ENCODE data around the gene PCCB. TPM values are rescaled to one million over a fixed set of nuclear protein-coding genes. Genes with fewer than 3 reads are reported as not detected.

PCCB gene
- total RNA-seq, 6 experiments from 2014 or later, result 85.4 to 146 (median 94.4) TPM

DNA sequence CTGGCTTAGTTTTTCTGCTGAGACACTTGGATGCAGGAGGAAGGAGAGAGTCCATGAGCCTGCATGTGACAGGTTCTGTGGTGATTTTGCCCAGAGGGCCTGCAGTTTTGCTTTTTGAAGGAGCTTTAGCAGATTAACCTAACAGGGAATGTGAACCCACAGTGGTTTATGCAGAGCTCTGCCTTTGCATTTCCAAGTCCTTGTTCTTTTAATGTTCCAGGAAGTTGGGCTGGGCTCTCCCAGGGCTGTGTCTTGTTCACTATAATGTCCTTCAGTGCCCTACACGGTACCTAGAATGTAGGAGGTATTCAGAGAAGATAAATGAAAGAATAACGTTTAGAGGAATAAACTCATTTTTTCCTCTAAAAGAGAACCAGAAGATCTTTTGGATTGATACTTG lies 50.3 kb downstream of the PCCB start:
- Histone ChIP-seq H3K9me3 (no peaks in the 10 kb centered on the region), H3K4me3 (no peak overlapping the region), H3K36me3 (peaks cover 0 to 28% (median 13%) of the 10 kb centered on the region in 4 donors), H3K4me1 (no peaks in the 10 kb centered on the region), H3K27me3 (no peaks in the 10 kb centered on the region), H3K27ac (no peak overlapping the region)
- WGBS (ENCODE audit: insufficient coverage, low coverage, low lambda C conversion rate, missing lambda C conversion rate), result 94% methylated on average over 2 of the region's 2 CpGs
- ATAC-seq (no peak), DNase-seq (no peak)
- TF ChIP-seq POLR2A (IDR thresholded peaks at IDR 0.05), result no peak
- TF ChIP-seq, protein P1, sequence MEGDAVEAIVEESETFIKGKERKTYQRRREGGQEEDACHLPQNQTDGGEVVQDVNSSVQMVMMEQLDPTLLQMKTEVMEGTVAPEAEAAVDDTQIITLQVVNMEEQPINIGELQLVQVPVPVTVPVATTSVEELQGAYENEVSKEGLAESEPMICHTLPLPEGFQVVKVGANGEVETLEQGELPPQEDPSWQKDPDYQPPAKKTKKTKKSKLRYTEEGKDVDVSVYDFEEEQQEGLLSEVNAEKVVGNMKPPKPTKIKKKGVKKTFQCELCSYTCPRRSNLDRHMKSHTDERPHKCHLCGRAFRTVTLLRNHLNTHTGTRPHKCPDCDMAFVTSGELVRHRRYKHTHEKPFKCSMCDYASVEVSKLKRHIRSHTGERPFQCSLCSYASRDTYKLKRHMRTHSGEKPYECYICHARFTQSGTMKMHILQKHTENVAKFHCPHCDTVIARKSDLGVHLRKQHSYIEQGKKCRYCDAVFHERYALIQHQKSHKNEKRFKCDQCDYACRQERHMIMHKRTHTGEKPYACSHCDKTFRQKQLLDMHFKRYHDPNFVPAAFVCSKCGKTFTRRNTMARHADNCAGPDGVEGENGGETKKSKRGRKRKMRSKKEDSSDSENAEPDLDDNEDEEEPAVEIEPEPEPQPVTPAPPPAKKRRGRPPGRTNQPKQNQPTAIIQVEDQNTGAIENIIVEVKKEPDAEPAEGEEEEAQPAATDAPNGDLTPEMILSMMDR (IDR thresholded peaks at IDR 0.05), result no peak
- intact Hi-C loops (cut with DNase I), result no loop called here

DNA sequence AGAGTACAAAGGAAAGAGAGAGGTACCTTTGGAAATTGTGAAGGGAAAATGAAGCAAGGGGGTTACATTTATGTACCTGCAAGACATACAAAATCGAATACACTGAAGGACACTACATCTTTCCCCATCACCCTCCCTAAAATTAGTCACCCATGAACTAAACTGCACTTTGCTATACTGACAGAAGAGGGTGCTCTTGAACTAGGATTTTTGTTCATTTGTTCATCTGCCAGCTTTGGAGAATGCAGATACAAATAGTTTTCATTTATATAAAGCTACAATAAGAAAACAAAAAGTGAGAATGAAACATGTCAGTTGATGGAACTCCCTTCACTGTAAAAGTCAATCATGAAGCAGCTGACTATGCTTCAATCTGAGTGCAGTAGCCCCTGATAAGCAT lies 55.7 kb downstream of the PCCB start:
- Histone ChIP-seq H3K36me3 (peaks cover 0 to 11% (median 0%) of the 10 kb centered on the region in 4 donors), H3K27ac (no peak overlapping the region), H3K27me3 (no peaks in the 10 kb centered on the region), H3K4me1 (no peaks in the 10 kb centered on the region), H3K4me3 (no peak overlapping the region), H3K9me3 (no peaks in the 10 kb centered on the region)
- peak in 2 of 4 donors; percentile 37 to 76 for ATAC-seq
- DNase-seq, result no peak
- TF ChIP-seq, protein P1 (IDR thresholded peaks at IDR 0.05), result peak in 3 of 4 donors; percentile 25 to 52 (median 47)
- no peak for TF ChIP-seq POLR2A (IDR thresholded peaks at IDR 0.05)
- intact Hi-C loops (cut with DNase I), result no loop called here
- 90% methylated on average over 1 of the region's 1 CpG for WGBS (ENCODE audit: insufficient coverage, low coverage, low lambda C conversion rate, missing lambda C conversion rate)

DNA sequence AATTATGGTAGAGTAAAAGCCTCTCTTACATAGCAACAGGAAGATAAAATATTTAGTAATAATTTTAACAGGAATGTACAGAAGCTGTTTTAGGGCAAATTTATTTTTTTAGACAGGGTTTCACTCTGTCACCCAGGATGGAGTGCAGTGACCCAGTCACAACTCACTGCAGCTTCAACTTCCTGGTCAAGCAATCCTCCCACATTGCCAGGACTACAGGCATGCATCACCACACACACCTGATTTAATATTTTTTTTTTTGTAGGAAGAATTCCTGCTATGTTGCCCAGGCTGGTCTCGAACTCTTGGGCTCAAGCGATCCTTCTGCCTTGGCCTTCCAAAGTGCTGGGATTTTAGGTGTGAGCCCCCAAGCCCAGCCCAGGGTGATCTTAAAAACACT lies 61.1 kb downstream of the PCCB start:
- DNase-seq, result no peak
- ATAC-seq, result no peak
- H3K36me3 ChIP-seq, result peaks cover 0 to 8% (median 0%) of the 10 kb centered on the region in 4 donors
- H3K4me3 ChIP-seq, result no peak overlapping the region
- intact Hi-C loops (cut with DNase I), result no loop called here
- no peaks in the 10 kb centered on the region for H3K4me1 ChIP-seq
- H3K9me3 ChIP-seq, result no peaks in the 10 kb centered on the region
- 96% methylated on average over 2 of the region's 2 CpGs for WGBS (ENCODE audit: insufficient coverage, low coverage, low lambda C conversion rate, missing lambda C conversion rate)
- H3K27me3 ChIP-seq, result no peaks in the 10 kb centered on the region
- no peak overlapping the region for H3K27ac ChIP-seq
- TF ChIP-seq, protein P1 (IDR thresholded peaks at IDR 0.05), result no peak
- TF ChIP-seq POLR2A (IDR thresholded peaks at IDR 0.05), result no peak

DNA sequence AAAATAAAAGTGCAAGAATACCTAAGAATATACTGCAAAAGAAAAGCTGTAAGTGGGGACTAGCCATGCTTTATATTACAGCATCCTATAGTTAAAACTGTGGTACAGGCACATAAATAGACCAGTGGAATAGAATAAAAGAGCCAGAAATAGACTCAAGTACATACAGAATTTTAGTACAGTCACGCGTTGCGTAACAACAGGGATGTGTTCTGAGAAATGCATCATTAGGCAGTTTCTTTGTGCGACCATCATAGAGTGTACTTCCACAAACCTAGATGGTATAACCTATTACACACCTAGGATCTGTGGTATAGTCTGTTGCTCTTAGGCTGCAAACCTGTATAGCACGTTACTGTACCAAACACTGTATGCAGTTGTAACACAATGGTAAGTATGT lies 61.8 kb downstream of the PCCB start:
- DNase-seq, result no peak
- H3K36me3 ChIP-seq, result peaks cover 0 to 8% (median 0%) of the 10 kb centered on the region in 4 donors
- no peak overlapping the region for H3K4me3 ChIP-seq
- TF ChIP-seq, protein P1 (IDR thresholded peaks at IDR 0.05), result no peak
- no peak for TF ChIP-seq POLR2A (IDR thresholded peaks at IDR 0.05)
- H3K27me3 ChIP-seq, result no peaks in the 10 kb centered on the region
- ATAC-seq, result no peak
- 92% methylated on average over 5 of the region's 5 CpGs for WGBS (ENCODE audit: insufficient coverage, low coverage, low lambda C conversion rate, missing lambda C conversion rate)
- no peaks in the 10 kb centered on the region for H3K9me3 ChIP-seq
- no peak overlapping the region for H3K27ac ChIP-seq
- intact Hi-C loops (cut with DNase I), result no loop called here
- H3K4me1 ChIP-seq, result no peaks in the 10 kb centered on the region

DNA sequence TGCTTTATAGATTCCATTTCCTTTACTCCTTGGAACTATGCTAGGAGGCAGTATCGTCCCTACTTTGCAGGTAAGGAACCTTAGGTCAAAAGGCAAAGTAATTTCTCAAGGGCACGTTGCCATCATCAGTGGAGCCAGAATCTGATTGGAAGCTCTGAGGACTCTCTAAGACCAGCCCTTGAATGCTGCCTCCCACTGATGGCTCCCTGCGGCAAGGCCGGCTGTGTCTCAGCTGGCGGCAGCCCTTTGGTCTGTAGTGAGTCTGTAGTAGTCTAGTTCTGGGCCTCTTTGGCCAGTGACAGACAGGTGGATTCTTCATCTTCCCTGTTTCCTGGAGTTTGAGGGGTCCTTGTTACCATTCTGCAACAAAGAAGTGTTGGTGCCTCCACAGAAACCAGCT lies 76.2 kb downstream of the PCCB start:
- Histone ChIP-seq H3K4me1 (no peaks in the 10 kb centered on the region), H3K27me3 (no peaks in the 10 kb centered on the region), H3K27ac (no peak overlapping the region), H3K4me3 (no peak overlapping the region), H3K9me3 (peaks cover 0 to 3% (median under 1%) of the 10 kb centered on the region in 4 donors), H3K36me3 (peaks cover 0 to 31% (median 3%) of the 10 kb centered on the region in 4 donors)
- DNase-seq (no peak), ATAC-seq (no peak)
- intact Hi-C loops (cut with DNase I), result no loop called here
- TF ChIP-seq POLR2A (IDR thresholded peaks at IDR 0.05), result no peak
- TF ChIP-seq, protein P1 (IDR thresholded peaks at IDR 0.05), result no peak
- 89% methylated on average over 1 of the region's 5 CpGs for WGBS (ENCODE audit: insufficient coverage, low coverage, low lambda C conversion rate, missing lambda C conversion rate)

Data from right lobe of liver (tissue), 6 donors.